Type B pancreatic cell (in vitro differentiated cells): Measurements from ENCODE around the gene SLC9A7. TPM values are rescaled to one million over a fixed set of nuclear protein-coding genes. Genes with fewer than 3 reads are reported as not detected.

Source experiments
- DNase-seq: peaks from one replicate; pipeline ENCODE4 v3.0.0; 2021; ENCODE audit warnings: mixed read lengths; ENCODE audit not compliant: unreplicated experiment; ENCODE audit errors: extremely low spot score
- H3K27ac Mint-ChIP-seq: 2 replicates; pipeline ENCODE4 v1.8.0; 2021; ENCODE audit warnings: mild to moderate bottlenecking, mixed read lengths
- H3K27me3 Mint-ChIP-seq: 2 replicates; pipeline ENCODE4 v1.8.0; 2021; ENCODE audit warnings: mixed read lengths
- H3K36me3 Mint-ChIP-seq: 2 replicates; pipeline ENCODE4 v1.8.0; 2021; ENCODE audit warnings: mixed read lengths
- H3K4me1 Mint-ChIP-seq: one replicate; pipeline ENCODE4 v1.8.0; 2021; ENCODE audit warnings: mixed read lengths; ENCODE audit not compliant: unreplicated experiment
- H3K4me3 Mint-ChIP-seq: 2 replicates; pipeline ENCODE4 v1.8.0; 2021; ENCODE audit warnings: mild to moderate bottlenecking, mixed read lengths
- H3K9me3 Mint-ChIP-seq: 2 replicates; pipeline ENCODE4 v1.8.0; 2021; ENCODE audit warnings: mixed read lengths
- CTCF ChIP-seq: fragments of 200-600 bp; sonication (generic); conservative IDR thresholded peaks from 2 replicates; pipeline ENCODE4 v1.5.0; 2021; ENCODE audit warnings: antibody characterized with exemption, mild to moderate bottlenecking
- total RNA-seq: library from RNA; stranded (reverse); gene quantifications from 2 replicates; pipeline ENCODE4 v1.2.1, GENCODE V29; 2021; ENCODE audit warnings: low replicate concordance

SLC9A7 gene
- total RNA-seq, 1 donor from 2014 or later: 7.5 TPM

- Mint-ChIP-seq H3K9me3 (peaks cover 4% of the 10 kb centered on the region), H3K36me3 (no peaks in the 10 kb centered on the region), H3K27ac (no peak overlapping the region), H3K4me1 (no peaks in the 10 kb centered on the region), H3K4me3 (no peak overlapping the region), H3K27me3 (no peaks in the 10 kb centered on the region)
- DNase-seq: no peak
- no peak for TF ChIP-seq CTCF
These were observed 148.8 kb downstream of the SLC9A7 start for GRCh38 chrX:46610070-46610658.

GRCh38 chrX:46607916-46608315 is 151.0 kb downstream of the SLC9A7 start:
- Mint-ChIP-seq H3K9me3 (peaks cover 4% of the 10 kb centered on the region), H3K36me3 (peaks cover 3% of the 10 kb centered on the region), H3K27me3 (no peaks in the 10 kb centered on the region), H3K27ac (no peak overlapping the region), H3K4me1 (no peaks in the 10 kb centered on the region), H3K4me3 (no peak overlapping the region)
- TF ChIP-seq CTCF: no peak
- DNase-seq: no peak

GRCh38 chrX:46602468-46603102 is 156.3 kb downstream of the SLC9A7 start:
- TF ChIP-seq CTCF: no peak
- Mint-ChIP-seq H3K27me3 (no peaks in the 10 kb centered on the region), H3K36me3 (peaks cover 5% of the 10 kb centered on the region), H3K9me3 (peaks cover 4% of the 10 kb centered on the region), H3K4me3 (no peak overlapping the region), H3K4me1 (no peaks in the 10 kb centered on the region), H3K27ac (no peak overlapping the region)
- no peak for DNase-seq

- no peak for TF ChIP-seq CTCF
- H3K9me3 Mint-ChIP-seq: peaks cover under 1% of the 10 kb centered on the region
- no peaks in the 10 kb centered on the region for H3K4me1 Mint-ChIP-seq
- DNase-seq: no peak
- H3K36me3 Mint-ChIP-seq: peaks cover 5% of the 10 kb centered on the region
- no peaks in the 10 kb centered on the region for H3K27me3 Mint-ChIP-seq
- H3K4me3 Mint-ChIP-seq: no peak overlapping the region
- H3K27ac Mint-ChIP-seq: no peak overlapping the region
These were observed 157.6 kb downstream of the SLC9A7 start for GRCh38 chrX:46601283-46601682.

- H3K27me3 Mint-ChIP-seq: no peaks in the 10 kb centered on the region
- H3K36me3 Mint-ChIP-seq: peaks cover 5% of the 10 kb centered on the region
- H3K27ac Mint-ChIP-seq: no peak overlapping the region
- TF ChIP-seq CTCF: no peak
- H3K4me1 Mint-ChIP-seq: no peaks in the 10 kb centered on the region
- H3K9me3 Mint-ChIP-seq: no peaks in the 10 kb centered on the region
- H3K4me3 Mint-ChIP-seq: no peak overlapping the region
- DNase-seq: no peak
These were observed 159.8 kb downstream of the SLC9A7 start for GRCh38 chrX:46599051-46599560.
